HFF-Myc (cell line): ENCODE data around the gene NUDT21.
"Not testable (repeated sequence)": the region's sequence is repeated elsewhere in the genome, so short reads cannot be mapped to it uniquely, and the experiment has no call there.

ENCODE experiments used
- DNase-seq: peaks from one replicate; pipeline ENCODE4 v3.0.0-alpha.2; 2011; ENCODE audit warnings: low read depth; ENCODE audit errors: extremely low read depth
- H3K4me3 ChIP-seq: replicated peaks from 2 replicates; pipeline ENCODE4 v1.5.1; 2011; ENCODE audit warnings: low read depth, mild to moderate bottlenecking, control low read depth, low read length
- CTCF ChIP-seq: IDR thresholded peaks from 2 replicates; pipeline ENCODE4 v1.5.1; 2012; ENCODE audit warnings: mild to moderate bottlenecking, low read depth, low read length, control low read depth; ENCODE audit errors: missing control alignments

Gene NUDT21

GRCh38 chr16:56450986-56451752, at the start of gene NUDT21, which contains the start of gene OGFOD1:
Gene NUDT21 (minus strand): TSS chr16:56451332. CDS start chr16:56451202, 130 bp downstream.
Gene OGFOD1 (plus strand): TSS chr16:56451554. CDS start chr16:56451613, 59 bp downstream.
- peak; percentile 96 for DNase-seq
- TF ChIP-seq CTCF: no peak
- H3K4me3 ChIP-seq: peak within 1 kb of the TSS; percentile 61

- no peak overlapping the region for H3K4me3 ChIP-seq
- no peak for DNase-seq
- no peak for TF ChIP-seq CTCF
Observed at GRCh38 chr16:56493815-56494214, 42.7 kb upstream of the NUDT21 start.

- no peak for DNase-seq
- no peak for TF ChIP-seq CTCF
- no peak overlapping the region for H3K4me3 ChIP-seq
Observed at GRCh38 chr16:56493126-56493525, 42.0 kb upstream of the NUDT21 start.

GRCh38 chr16:56491657-56492261, 40.6 kb upstream of the NUDT21 start:
- no peak for DNase-seq
- no peak for TF ChIP-seq CTCF
- no peak overlapping the region for H3K4me3 ChIP-seq

GRCh38 chr16:56488868-56489267, 37.7 kb upstream of the NUDT21 start:
- not testable (repeated sequence) for DNase-seq, H3K4me3 ChIP-seq

- no peak for DNase-seq
- no peak for TF ChIP-seq CTCF
- no peak overlapping the region for H3K4me3 ChIP-seq
Observed at GRCh38 chr16:56488035-56488434, 36.9 kb upstream of the NUDT21 start.

GRCh38 chr16:56483394-56483793, 32.3 kb upstream of the NUDT21 start:
- DNase-seq: no peak
- no peak for TF ChIP-seq CTCF
- H3K4me3 ChIP-seq: no peak overlapping the region
